Muscle layer of colon (tissue), 2 donors: Measurements from ENCODE around the gene ELL2.

ENCODE experiments used
- H3K27ac ChIP-seq: one replicate; pipeline ENCODE4 v1.7.0; 2013; ENCODE audit warnings: low read depth, mild to moderate bottlenecking, low read length, moderate library complexity
- H3K27me3 ChIP-seq, 2 donors: one replicate each; pipeline ENCODE4 v1.7.0; 2013; ENCODE audit warnings: low read length in 2 of 2, mild to moderate bottlenecking in 2 of 2; ENCODE audit not compliant: insufficient read depth in 2 of 2, control insufficient read depth in 1 of 2
- H3K36me3 ChIP-seq: one replicate; pipeline ENCODE4 v1.7.0; 2013; ENCODE audit warnings: mild to moderate bottlenecking, low read length; ENCODE audit not compliant: insufficient read depth
- H3K4me1 ChIP-seq: one replicate; pipeline ENCODE4 v1.7.0; 2013; ENCODE audit warnings: mild to moderate bottlenecking, low read length; ENCODE audit not compliant: insufficient read depth
- H3K4me3 ChIP-seq, 2 donors: one replicate each; pipeline ENCODE4 v1.7.0; 2013; ENCODE audit warnings: low read length in 2 of 2, low read depth in 1 of 2, mild to moderate bottlenecking in 1 of 2, moderate library complexity in 1 of 2
- H3K9ac ChIP-seq: one replicate; pipeline ENCODE4 v1.7.0; 2013; ENCODE audit warnings: low read length
- H3K9me3 ChIP-seq: one replicate; pipeline ENCODE4 v1.7.0; 2013; ENCODE audit warnings: mild to moderate bottlenecking, low read length
- donor health status: abdominal sarcoma.
- donor health status: Adenocarcinoma of cecum.

ELL2 gene

DNA sequence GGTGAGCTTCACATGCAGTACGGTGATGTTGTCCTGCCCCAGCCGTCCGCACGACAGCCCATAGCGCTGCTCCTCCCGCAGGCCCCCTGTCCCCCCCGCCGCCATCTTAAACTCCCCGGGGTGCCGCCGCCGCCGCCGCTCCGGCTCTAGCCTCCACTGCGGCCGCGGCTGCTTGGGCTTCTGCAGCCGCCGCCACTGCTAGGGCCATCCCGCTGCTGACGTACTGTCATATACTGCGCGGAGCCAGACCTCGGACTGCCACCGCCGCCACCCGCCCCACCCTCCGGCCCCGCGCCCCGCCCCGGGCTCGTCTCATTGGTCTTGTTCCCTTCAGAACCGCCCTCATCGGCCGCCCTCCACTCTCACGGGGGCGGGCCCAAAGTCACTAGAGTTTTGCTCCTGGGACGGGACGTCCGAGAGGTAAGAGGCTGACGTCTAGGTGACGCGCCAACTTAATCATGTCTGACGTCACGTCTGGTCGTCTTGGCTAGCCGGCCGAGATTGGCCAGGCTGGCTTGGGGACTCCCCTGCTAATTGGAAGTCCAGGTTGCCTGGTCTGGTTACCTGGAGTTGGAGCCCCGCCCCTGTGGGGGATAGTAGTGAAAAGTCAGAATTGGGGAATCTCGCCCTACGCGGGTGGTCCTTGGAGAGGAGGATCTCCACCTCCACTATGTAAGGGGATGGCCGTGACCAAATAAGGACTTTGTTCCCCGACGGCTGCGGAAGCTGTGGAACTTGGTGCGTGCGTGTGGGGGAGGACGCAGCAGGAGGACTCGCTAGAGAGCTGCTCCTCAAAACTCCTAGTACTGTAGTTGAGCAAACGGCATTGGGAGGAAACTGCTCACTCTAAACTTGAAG lies at the start of gene ELL2:
ELL2 (minus strand) TSS at position 235 of the 858 bp plus-strand sequence; CDS start at position 105, 130 bp downstream.
- H3K4me3 ChIP-seq = peak within 1 kb of the TSS; percentile 82 to 96
- H3K4me1 ChIP-seq = peaks cover 26% of the 10 kb centered on the region
- peak within 1 kb of the TSS; percentile 79 for H3K27ac ChIP-seq
- no peaks in the 10 kb centered on the region for H3K9me3 ChIP-seq
- H3K36me3 ChIP-seq = no peaks in the 10 kb centered on the region
- peak within 1 kb of the TSS; percentile 74 for H3K9ac ChIP-seq
- H3K27me3 ChIP-seq = no peaks in the 10 kb centered on the region

DNA sequence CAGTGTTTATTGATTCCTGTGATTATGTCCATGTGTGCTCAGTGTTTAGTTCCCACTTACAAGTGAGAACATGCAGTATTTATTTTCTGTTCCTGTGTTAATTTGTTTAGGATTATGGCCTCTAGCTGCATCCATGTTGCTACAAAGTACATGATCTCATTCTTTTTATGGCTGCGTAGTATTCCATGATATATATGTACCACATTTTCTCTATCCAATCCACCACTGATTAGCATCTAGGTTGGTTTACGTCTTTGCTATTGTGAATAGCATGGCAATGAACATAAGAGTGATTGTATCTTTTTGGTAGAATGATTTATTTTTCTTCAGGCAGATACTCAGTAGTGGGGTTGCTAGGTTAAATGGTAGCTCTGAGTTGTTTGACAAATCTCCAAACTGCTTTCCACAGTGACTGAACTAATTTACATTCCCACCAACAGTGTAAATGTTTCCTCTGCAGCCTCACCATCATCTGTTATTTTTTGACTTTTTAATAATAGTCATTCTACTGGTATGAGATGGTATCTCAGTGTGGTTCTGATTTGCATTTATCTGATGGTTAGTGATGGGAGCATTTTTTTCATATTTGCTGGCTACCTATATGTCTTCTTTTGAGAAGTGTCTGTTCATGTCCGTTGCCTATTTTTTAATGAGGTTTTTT lies 47.5 kb upstream of the ELL2 start:
- H3K27me3 ChIP-seq = no peaks in the 10 kb centered on the region
- no peaks in the 10 kb centered on the region for H3K36me3 ChIP-seq
- no peak overlapping the region for H3K27ac ChIP-seq
- no peaks in the 10 kb centered on the region for H3K9me3 ChIP-seq
- no peak overlapping the region for H3K9ac ChIP-seq
- no peaks in the 10 kb centered on the region for H3K4me1 ChIP-seq
- H3K4me3 ChIP-seq = no peak overlapping the region

GRCh38 chr5:96008487-96008886 lies 46.8 kb upstream of the ELL2 start:
- Histone ChIP-seq H3K9ac (no peak overlapping the region), H3K36me3 (no peaks in the 10 kb centered on the region), H3K4me3 (no peak overlapping the region), H3K27ac (no peak overlapping the region), H3K9me3 (no peaks in the 10 kb centered on the region), H3K4me1 (no peaks in the 10 kb centered on the region), H3K27me3 (no peaks in the 10 kb centered on the region)

GRCh38 chr5:96007051-96007450 lies 45.4 kb upstream of the ELL2 start:
- H3K4me1 ChIP-seq = no peaks in the 10 kb centered on the region
- no peak overlapping the region for H3K9ac ChIP-seq
- H3K4me3 ChIP-seq = no peak overlapping the region
- H3K27me3 ChIP-seq = no peaks in the 10 kb centered on the region
- no peaks in the 10 kb centered on the region for H3K9me3 ChIP-seq
- no peaks in the 10 kb centered on the region for H3K36me3 ChIP-seq
- no peak overlapping the region for H3K27ac ChIP-seq

GRCh38 chr5:96006291-96006690 lies 44.6 kb upstream of the ELL2 start:
- Histone ChIP-seq H3K27ac (no peak overlapping the region), H3K4me3 (no peak overlapping the region), H3K9ac (no peak overlapping the region), H3K36me3 (no peaks in the 10 kb centered on the region), H3K9me3 (no peaks in the 10 kb centered on the region), H3K27me3 (no peaks in the 10 kb centered on the region), H3K4me1 (no peaks in the 10 kb centered on the region)

DNA sequence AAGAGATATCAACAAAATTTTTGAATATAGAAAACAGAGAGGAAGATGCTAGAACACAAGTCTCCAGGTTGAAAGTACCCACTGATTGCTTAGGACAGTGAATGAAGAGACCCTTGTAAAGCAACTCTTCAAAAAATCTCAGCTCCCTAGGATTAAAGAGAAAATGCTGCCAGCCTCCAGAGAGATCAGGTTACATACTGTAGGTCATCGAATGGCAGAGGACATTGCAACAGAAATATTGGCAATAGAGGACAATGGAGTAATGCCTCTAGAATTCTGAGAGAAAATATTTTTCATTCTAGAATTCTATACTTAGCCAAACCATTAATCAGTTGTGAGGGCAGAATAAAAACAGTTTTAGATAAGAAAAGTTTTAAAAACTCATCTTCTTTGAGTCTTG lies 43.1 kb upstream of the ELL2 start:
- no peaks in the 10 kb centered on the region for H3K4me1 ChIP-seq
- H3K9me3 ChIP-seq = no peaks in the 10 kb centered on the region
- no peaks in the 10 kb centered on the region for H3K27me3 ChIP-seq
- H3K4me3 ChIP-seq = no peak overlapping the region
- H3K27ac ChIP-seq = no peak overlapping the region
- H3K36me3 ChIP-seq = no peaks in the 10 kb centered on the region
- H3K9ac ChIP-seq = no peak overlapping the region

DNA sequence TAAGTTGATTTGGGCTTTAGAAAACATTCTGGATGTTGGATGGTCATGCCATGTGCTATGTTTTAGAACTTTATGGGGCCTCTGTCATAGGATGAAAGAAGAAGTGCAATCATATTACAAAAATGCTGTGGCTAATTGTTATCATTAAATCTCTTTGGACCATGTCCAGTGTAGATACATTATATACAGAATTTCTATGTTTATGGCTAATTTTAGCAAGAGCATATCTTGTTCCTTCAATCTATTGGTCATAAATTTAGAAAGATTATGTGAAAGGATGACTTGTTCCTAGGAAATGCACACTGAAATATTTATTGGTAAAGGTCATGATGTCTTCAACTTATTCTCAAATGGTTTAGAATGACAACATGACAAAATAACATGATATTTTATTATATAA lies 42.4 kb upstream of the ELL2 start:
- Histone ChIP-seq H3K27me3 (no peaks in the 10 kb centered on the region), H3K9ac (no peak overlapping the region), H3K4me3 (no peak overlapping the region), H3K27ac (no peak overlapping the region), H3K9me3 (no peaks in the 10 kb centered on the region), H3K4me1 (no peaks in the 10 kb centered on the region), H3K36me3 (no peaks in the 10 kb centered on the region)

GRCh38 chr5:96001262-96001661 lies 39.6 kb upstream of the ELL2 start:
- Histone ChIP-seq H3K27me3 (no peaks in the 10 kb centered on the region), H3K27ac (no peak overlapping the region), H3K4me1 (no peaks in the 10 kb centered on the region)

DNA sequence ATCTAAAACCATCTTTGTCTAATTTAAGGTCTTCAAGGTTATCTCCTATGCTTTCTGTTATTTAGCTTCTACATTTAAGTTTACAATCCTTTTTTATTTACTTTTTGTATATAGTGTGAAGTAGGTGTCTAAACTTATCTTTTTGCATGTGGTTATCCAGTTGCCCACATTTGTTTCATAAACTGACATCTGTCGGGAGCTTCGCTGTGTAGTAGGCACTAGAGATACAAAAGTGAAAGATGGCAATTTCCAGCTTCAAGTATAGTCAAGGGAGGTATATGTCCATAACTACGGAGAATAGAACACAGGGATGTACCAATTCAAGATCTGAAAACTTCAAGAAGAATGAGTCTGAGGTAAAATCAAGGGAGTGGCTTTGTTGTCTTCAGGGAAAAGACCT lies 38.7 kb upstream of the ELL2 start:
- no peaks in the 10 kb centered on the region for H3K4me1 ChIP-seq
- H3K27ac ChIP-seq = no peak overlapping the region
- H3K9me3 ChIP-seq = no peaks in the 10 kb centered on the region
- no peaks in the 10 kb centered on the region for H3K36me3 ChIP-seq
- no peak overlapping the region for H3K4me3 ChIP-seq
- H3K9ac ChIP-seq = no peak overlapping the region
- no peaks in the 10 kb centered on the region for H3K27me3 ChIP-seq

More at GRCh38 chr5:96001262-96001661, 39.6 kb upstream of the ELL2 start:
- Histone ChIP-seq H3K9me3 (no peaks in the 10 kb centered on the region), H3K9ac (no peak overlapping the region), H3K36me3 (no peaks in the 10 kb centered on the region), H3K4me3 (no peak overlapping the region)

DNA sequence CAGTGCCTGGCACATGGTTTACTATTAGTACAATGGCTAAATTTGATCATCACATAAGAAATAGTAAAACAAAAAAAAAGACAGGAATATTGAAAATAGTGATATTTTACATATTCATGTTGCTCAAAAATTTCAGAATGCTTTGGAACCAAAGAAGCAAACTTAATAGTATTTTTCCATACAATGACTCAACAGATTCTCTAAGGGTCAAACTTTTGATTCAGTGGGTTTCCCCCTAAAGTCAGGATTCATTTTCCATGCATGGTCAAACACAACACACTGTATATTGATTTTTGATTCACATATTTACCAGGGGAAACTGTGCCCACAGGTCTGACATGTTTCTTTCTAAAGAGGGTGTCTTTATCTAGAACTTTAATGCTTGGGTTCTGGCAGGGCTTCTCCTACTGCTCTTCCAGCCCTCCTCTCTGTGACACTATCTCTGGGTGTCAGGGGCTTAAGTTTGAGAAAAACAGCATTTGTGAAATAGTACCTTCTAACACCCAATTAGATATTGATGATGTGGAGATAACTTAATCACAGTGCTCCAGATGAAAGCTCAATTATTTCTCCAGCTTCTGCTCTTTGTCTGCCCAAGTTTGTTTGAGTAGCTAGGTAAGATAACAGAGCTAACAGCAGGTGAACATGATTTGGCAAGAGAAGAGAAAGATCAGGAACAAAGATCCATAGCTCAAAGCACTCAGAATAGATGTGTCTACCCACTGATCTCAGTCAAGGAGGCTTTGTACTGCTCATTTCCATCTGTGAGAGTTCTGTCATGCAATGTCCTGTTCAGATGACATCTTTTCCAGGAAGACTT lies 35.5 kb upstream of the ELL2 start:
- no peaks in the 10 kb centered on the region for H3K27me3 ChIP-seq
- H3K9ac ChIP-seq = no peak overlapping the region
- no peak overlapping the region for H3K4me3 ChIP-seq
- no peaks in the 10 kb centered on the region for H3K36me3 ChIP-seq
- no peaks in the 10 kb centered on the region for H3K4me1 ChIP-seq
- no peak overlapping the region for H3K27ac ChIP-seq
- no peaks in the 10 kb centered on the region for H3K9me3 ChIP-seq

- Histone ChIP-seq H3K9ac (no peak overlapping the region), H3K4me1 (no peaks in the 10 kb centered on the region), H3K27ac (no peak overlapping the region)
These were observed 34.4 kb upstream of the ELL2 start for GRCh38 chr5:95995962-95996489.

More at GRCh38 chr5:95995962-95996489, 34.4 kb upstream of the ELL2 start:
- no peaks in the 10 kb centered on the region for H3K27me3 ChIP-seq
- H3K4me3 ChIP-seq = no peak overlapping the region
- H3K36me3 ChIP-seq = no peaks in the 10 kb centered on the region
- H3K9me3 ChIP-seq = no peaks in the 10 kb centered on the region
